Esophagus muscularis mucosa (tissue), 4 donors: ENCODE measurements around the gene SMPX.

ENCODE experiments used
- EP300 ChIP-seq: sonication (generic); formaldehyde crosslinking; IDR thresholded peaks from one replicate; pipeline ENCODE4 v1.6.1; 2017; ENCODE audit warnings: antibody characterized with exemption
- POLR2A ChIP-seq: fragments of 450-650 bp; IDR thresholded peaks from one replicate; pipeline ENCODE4 v1.6.1; 2017; ENCODE audit warnings: antibody characterized with exemption, moderate library complexity, mild to moderate bottlenecking, low read depth
- POLR2AphosphoS5 ChIP-seq, 2 donors: sonication (generic); formaldehyde crosslinking; IDR thresholded peaks; one replicate each; pipeline ENCODE4 v1.6.1; 2017; ENCODE audit warnings: antibody characterized with exemption in 2 of 2
- TF ChIP-seq, protein P1 (sequence below), 3 experiments: fragments of 200-600 bp in 2 of 3; fragments of 450-650 bp in 1 of 3; sonication (generic) in 2 of 3; IDR thresholded peaks; one replicate each; pipeline ENCODE4 v1.5.1; 2017 to 2019; ENCODE audit warnings: antibody characterized with exemption in 3 of 3, mild to moderate bottlenecking in 2 of 3, moderate library complexity in 1 of 3

DNA sequence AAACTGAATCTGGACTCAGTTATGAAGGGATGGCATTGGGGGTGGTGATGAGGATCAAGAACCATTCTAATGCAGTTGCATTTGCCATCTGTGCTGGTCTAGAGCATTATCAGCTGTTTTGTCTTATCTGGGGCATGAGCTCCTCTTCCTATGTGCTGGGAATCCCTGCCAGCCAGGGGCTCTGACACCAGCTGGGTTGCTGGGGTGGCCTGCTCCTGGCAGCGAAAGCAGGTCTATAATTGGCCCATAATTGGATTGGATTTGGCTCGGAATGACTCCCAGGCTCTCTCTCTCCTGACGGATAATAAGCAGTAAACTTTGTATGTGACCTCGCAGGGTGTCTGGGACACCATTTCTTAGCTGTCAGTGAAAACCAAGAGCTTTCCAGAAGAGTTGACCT is 34.1 kb downstream of the SMPX start:
- TF ChIP-seq, protein P1, sequence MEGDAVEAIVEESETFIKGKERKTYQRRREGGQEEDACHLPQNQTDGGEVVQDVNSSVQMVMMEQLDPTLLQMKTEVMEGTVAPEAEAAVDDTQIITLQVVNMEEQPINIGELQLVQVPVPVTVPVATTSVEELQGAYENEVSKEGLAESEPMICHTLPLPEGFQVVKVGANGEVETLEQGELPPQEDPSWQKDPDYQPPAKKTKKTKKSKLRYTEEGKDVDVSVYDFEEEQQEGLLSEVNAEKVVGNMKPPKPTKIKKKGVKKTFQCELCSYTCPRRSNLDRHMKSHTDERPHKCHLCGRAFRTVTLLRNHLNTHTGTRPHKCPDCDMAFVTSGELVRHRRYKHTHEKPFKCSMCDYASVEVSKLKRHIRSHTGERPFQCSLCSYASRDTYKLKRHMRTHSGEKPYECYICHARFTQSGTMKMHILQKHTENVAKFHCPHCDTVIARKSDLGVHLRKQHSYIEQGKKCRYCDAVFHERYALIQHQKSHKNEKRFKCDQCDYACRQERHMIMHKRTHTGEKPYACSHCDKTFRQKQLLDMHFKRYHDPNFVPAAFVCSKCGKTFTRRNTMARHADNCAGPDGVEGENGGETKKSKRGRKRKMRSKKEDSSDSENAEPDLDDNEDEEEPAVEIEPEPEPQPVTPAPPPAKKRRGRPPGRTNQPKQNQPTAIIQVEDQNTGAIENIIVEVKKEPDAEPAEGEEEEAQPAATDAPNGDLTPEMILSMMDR (IDR thresholded peaks at IDR 0.05): no peak
- no peak for TF ChIP-seq POLR2A
- no peak for TF ChIP-seq EP300
- TF ChIP-seq POLR2AphosphoS5 (IDR thresholded peaks at IDR 0.05): no peak
